Trophoblast cell (in vitro differentiated cells and primary cell): Measurements from ENCODE around the gene ZFAND5.

Experiments
- DNase-seq, 2 donors: peaks; one replicate each; pipeline ENCODE4 v3.0.0-alpha.2; 2016
- H2AFZ ChIP-seq: 2 replicates; pipeline ENCODE4 v1.6.1; 2013; ENCODE audit warnings: low read length, moderate library complexity, mild to moderate bottlenecking; ENCODE audit not compliant: insufficient read depth, poor library complexity
- H2AK5ac ChIP-seq: 2 replicates; pipeline ENCODE4 v1.6.1; 2013; ENCODE audit warnings: mild to moderate bottlenecking, low read length
- H2BK120ac ChIP-seq: 2 replicates; pipeline ENCODE4 v1.6.1; 2013; ENCODE audit warnings: low read length, mild to moderate bottlenecking, moderate library complexity; ENCODE audit not compliant: insufficient read depth, poor library complexity
- H2BK12ac ChIP-seq: 2 replicates; pipeline ENCODE4 v1.6.1; 2013; ENCODE audit warnings: mild to moderate bottlenecking, low read length, moderate library complexity
- H2BK5ac ChIP-seq: 2 replicates; pipeline ENCODE4 v1.6.1; 2013; ENCODE audit warnings: low read length, low read depth, moderate library complexity, mild to moderate bottlenecking; ENCODE audit not compliant: poor library complexity
- H3K14ac ChIP-seq: 2 replicates; pipeline ENCODE4 v1.6.1; 2013; ENCODE audit warnings: mild to moderate bottlenecking, low read length
- H3K18ac ChIP-seq: 2 replicates; pipeline ENCODE4 v1.6.1; 2013; ENCODE audit warnings: mild to moderate bottlenecking, low read length
- H3K23ac ChIP-seq: 2 replicates; pipeline ENCODE4 v1.6.1; 2013; ENCODE audit warnings: low read length
- H3K27ac ChIP-seq: 2 replicates; pipeline ENCODE4 v1.5.1; 2013; ENCODE audit warnings: low read depth, mild to moderate bottlenecking, inconsistent platforms, low read length, moderate library complexity
- H3K27me3 ChIP-seq: 2 replicates; pipeline ENCODE4 v1.6.1; 2013; ENCODE audit warnings: inconsistent platforms, mild to moderate bottlenecking, low read length, moderate library complexity; ENCODE audit not compliant: insufficient read depth
- H3K36me3 ChIP-seq, 2 experiments: 1 replicate in 1 of 2; 2 replicates in 1 of 2; pipeline ENCODE4 v1.6.1; 2013; ENCODE audit warnings: low read length in 2 of 2, mild to moderate bottlenecking in 2 of 2, moderate library complexity in 1 of 2; ENCODE audit not compliant: insufficient read depth in 2 of 2, control insufficient read depth in 1 of 2
- H3K4ac ChIP-seq: 2 replicates; pipeline ENCODE4 v1.6.1; 2013; ENCODE audit warnings: low read depth, mild to moderate bottlenecking, low read length, moderate library complexity
- H3K4me1 ChIP-seq, 2 experiments: 1 replicate in 1 of 2; 2 replicates in 1 of 2; pipeline ENCODE4 v1.6.1; 2013; ENCODE audit warnings: low read length in 2 of 2, mild to moderate bottlenecking in 2 of 2, moderate library complexity in 1 of 2; ENCODE audit not compliant: insufficient read depth in 2 of 2, control insufficient read depth in 1 of 2
- H3K4me2 ChIP-seq: 2 replicates; pipeline ENCODE4 v1.6.1; 2013; ENCODE audit warnings: inconsistent platforms, mild to moderate bottlenecking, low read length, moderate library complexity
- H3K4me3 ChIP-seq: 2 replicates; pipeline ENCODE4 v1.5.1; 2013; ENCODE audit warnings: mild to moderate bottlenecking, low read depth, low read length, inconsistent platforms
- H3K79me1 ChIP-seq: one replicate; pipeline ENCODE4 v1.6.1; 2013; ENCODE audit warnings: low read length
- H3K79me2 ChIP-seq: 2 replicates; pipeline ENCODE4 v1.6.1; 2013; ENCODE audit warnings: low read length, mild to moderate bottlenecking; ENCODE audit not compliant: control insufficient read depth, insufficient read depth, poor library complexity
- H3K9ac ChIP-seq: 2 replicates; pipeline ENCODE4 v1.6.1; 2013; ENCODE audit warnings: mild to moderate bottlenecking, low read length
- H3K9me3 ChIP-seq: 2 replicates; pipeline ENCODE4 v1.6.1; 2013; ENCODE audit warnings: low read depth, mild to moderate bottlenecking, control low read depth, inconsistent platforms, low read length; ENCODE audit not compliant: insufficient read depth
- H4K12ac ChIP-seq: 2 replicates; pipeline ENCODE4 v1.6.1; 2013; ENCODE audit warnings: low read depth, mild to moderate bottlenecking, low read length, moderate library complexity
- H4K8ac ChIP-seq: 2 replicates; pipeline ENCODE4 v1.6.1; 2013; ENCODE audit warnings: low read depth, mild to moderate bottlenecking, low read length, moderate library complexity
- H4K91ac ChIP-seq: one replicate; pipeline ENCODE4 v1.6.1; 2013; ENCODE audit warnings: low read depth, mild to moderate bottlenecking, low read length, moderate library complexity
- WGBS: extraction: QIAGEN DNeasy Blood & Tissue Kit; methylation state at CpG from one replicate; pipeline ENCODE4 v1.1.7; 2013; ENCODE audit warnings: missing lambda C conversion rate; ENCODE audit not compliant: insufficient read length, insufficient coverage; ENCODE audit errors: extremely low coverage; 5-methylcytosine and 5-hydroxymethylcytosine counted together

ZFAND5 gene

GRCh38 chr9:72346333-72346732 is 18.7 kb downstream of the ZFAND5 start:
- H3K36me3 ChIP-seq, result no peaks in the 10 kb centered on the region
- H3K23ac ChIP-seq, result no peak overlapping the region
- no peak overlapping the region for H3K4ac ChIP-seq
- WGBS, result no CpG with 5 or more reads among the region's 1 CpG
- no peak overlapping the region for H2BK5ac ChIP-seq
- no peak overlapping the region for H3K4me2 ChIP-seq
- no peak overlapping the region for H3K18ac ChIP-seq
- no peak overlapping the region for H2BK12ac ChIP-seq
- H3K4me1 ChIP-seq, result no peaks in the 10 kb centered on the region
- no peak overlapping the region for H3K14ac ChIP-seq
- no peak overlapping the region for H2AK5ac ChIP-seq
- H3K4me3 ChIP-seq, result no peak overlapping the region
- H2AFZ ChIP-seq, result no peak overlapping the region
- H2BK120ac ChIP-seq, result no peak overlapping the region
- no peak for DNase-seq
- H3K9me3 ChIP-seq, result no peaks in the 10 kb centered on the region
- H3K79me2 ChIP-seq, result no peaks in the 10 kb centered on the region
- no peak overlapping the region for H4K91ac ChIP-seq
- no peaks in the 10 kb centered on the region for H3K27me3 ChIP-seq
- H4K8ac ChIP-seq, result no peak overlapping the region
- H4K12ac ChIP-seq, result no peak overlapping the region
- H3K27ac ChIP-seq, result no peak overlapping the region
- H3K79me1 ChIP-seq, result no peaks in the 10 kb centered on the region
- H3K9ac ChIP-seq, result no peak overlapping the region

DNA sequence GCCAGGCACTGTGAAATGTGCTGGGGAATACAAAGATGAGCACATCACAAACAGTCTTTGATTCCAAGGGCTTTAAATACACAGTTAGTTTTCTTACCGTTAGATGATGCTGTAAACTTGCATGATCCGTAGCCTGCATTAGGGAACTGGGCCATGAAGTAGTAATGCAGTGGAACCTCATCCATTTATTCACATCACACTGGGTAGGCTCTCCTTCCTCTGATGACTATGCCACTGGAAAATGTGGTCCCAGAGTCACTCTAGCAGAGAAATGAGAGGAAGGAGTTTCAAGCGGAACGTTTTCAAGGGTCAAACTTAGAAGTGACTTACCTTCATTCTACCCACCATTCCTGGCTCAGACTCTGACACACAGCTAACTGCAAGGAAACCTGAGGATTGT is 26.4 kb downstream of the ZFAND5 start:
- Histone ChIP-seq H3K4me3 (no peak overlapping the region), H4K12ac (no peak overlapping the region), H3K9ac (no peak overlapping the region), H3K4me1 (no peaks in the 10 kb centered on the region), H3K79me1 (no peaks in the 10 kb centered on the region), H3K27ac (no peak overlapping the region), H2BK12ac (no peak overlapping the region), H3K36me3 (no peaks in the 10 kb centered on the region), H3K79me2 (no peaks in the 10 kb centered on the region), H3K18ac (no peak overlapping the region), H2AFZ (no peak overlapping the region), H3K4me2 (no peak overlapping the region), H2AK5ac (no peak overlapping the region), H2BK5ac (no peak overlapping the region), H4K91ac (no peak overlapping the region), H4K8ac (no peak overlapping the region), H3K23ac (no peak overlapping the region), H3K4ac (no peak overlapping the region), H3K27me3 (no peaks in the 10 kb centered on the region), H2BK120ac (no peak overlapping the region), H3K14ac (no peak overlapping the region), H3K9me3 (no peaks in the 10 kb centered on the region)
- WGBS, result no CpG with 5 or more reads among the region's 4 CpGs
- no peak for DNase-seq

DNA sequence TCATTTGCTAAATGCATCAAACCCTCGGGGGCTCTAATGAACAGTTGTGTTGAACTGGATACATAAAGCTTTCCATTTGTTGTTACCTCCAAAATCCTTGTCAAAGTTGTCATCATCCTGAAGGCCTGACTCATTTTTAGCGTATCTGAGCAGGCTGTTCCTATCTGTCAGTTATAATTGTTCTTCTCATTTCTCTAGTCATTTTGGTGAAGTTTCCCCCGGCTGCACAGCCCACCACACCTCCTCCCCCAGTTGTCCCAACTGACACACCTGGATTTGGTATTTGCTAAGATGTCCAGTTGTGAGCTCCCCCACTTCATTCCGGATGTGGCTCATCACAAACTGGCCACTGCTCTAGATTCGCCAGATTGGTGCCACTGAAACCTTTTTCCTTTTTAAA is 27.7 kb downstream of the ZFAND5 start:
- H3K9me3 ChIP-seq, result no peaks in the 10 kb centered on the region
- no peak overlapping the region for H2BK12ac ChIP-seq
- DNase-seq, result no peak
- H3K27me3 ChIP-seq, result no peaks in the 10 kb centered on the region
- no CpG with 5 or more reads among the region's 5 CpGs for WGBS
- no peak overlapping the region for H2BK120ac ChIP-seq
- H3K18ac ChIP-seq, result no peak overlapping the region
- H3K36me3 ChIP-seq, result no peaks in the 10 kb centered on the region
- no peak overlapping the region for H2AFZ ChIP-seq
- no peak overlapping the region for H3K23ac ChIP-seq
- H3K4ac ChIP-seq, result no peak overlapping the region
- no peak overlapping the region for H4K8ac ChIP-seq
- no peak overlapping the region for H2BK5ac ChIP-seq
- no peak overlapping the region for H2AK5ac ChIP-seq
- no peak overlapping the region for H4K12ac ChIP-seq
- H3K79me1 ChIP-seq, result no peaks in the 10 kb centered on the region
- no peak overlapping the region for H3K4me2 ChIP-seq
- H3K4me1 ChIP-seq, result no peaks in the 10 kb centered on the region
- no peak overlapping the region for H3K27ac ChIP-seq
- H3K4me3 ChIP-seq, result no peak overlapping the region
- no peak overlapping the region for H4K91ac ChIP-seq
- H3K9ac ChIP-seq, result no peak overlapping the region
- H3K79me2 ChIP-seq, result no peaks in the 10 kb centered on the region
- H3K14ac ChIP-seq, result no peak overlapping the region

DNA sequence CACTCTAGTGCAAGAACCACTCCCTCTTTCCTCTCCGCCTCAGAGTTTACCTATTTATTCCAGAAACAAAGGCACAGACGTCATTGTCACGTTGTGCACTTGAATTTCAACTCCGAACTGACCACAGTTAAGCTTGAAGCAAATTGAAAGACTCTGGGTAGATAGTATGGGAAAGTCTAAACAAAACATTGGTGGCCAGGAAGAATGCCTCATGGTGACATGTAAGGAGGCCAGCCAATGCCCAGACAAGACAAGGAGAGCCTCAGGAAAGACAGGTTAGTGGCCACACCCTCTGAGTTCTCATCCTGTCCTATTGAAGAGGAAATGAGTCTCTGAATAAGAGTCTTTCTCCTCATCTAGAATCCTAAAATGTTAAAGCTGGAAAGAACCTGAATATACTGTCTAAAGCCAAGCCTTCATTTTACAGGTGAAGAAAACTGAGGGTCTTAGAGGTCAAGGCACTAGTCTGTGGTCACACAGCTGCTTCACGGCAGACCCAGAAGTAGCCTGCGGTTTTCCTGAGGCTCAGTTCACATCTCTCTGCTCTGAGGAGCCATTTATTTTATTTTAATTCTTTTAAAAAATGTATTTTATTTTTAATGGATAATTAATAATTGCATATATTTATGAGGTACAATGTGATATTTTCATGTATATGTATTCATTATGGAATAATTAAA is 30.2 kb downstream of the ZFAND5 start:
- H3K4me2 ChIP-seq, result no peak overlapping the region
- H3K79me1 ChIP-seq, result no peaks in the 10 kb centered on the region
- no peaks in the 10 kb centered on the region for H3K36me3 ChIP-seq
- H3K14ac ChIP-seq, result no peak overlapping the region
- no peak overlapping the region for H3K4me3 ChIP-seq
- no peak overlapping the region for H3K27ac ChIP-seq
- H3K9me3 ChIP-seq, result no peaks in the 10 kb centered on the region
- H2BK120ac ChIP-seq, result no peak overlapping the region
- no peaks in the 10 kb centered on the region for H3K4me1 ChIP-seq
- no peak overlapping the region for H3K23ac ChIP-seq
- no peak for DNase-seq
- H2BK12ac ChIP-seq, result no peak overlapping the region
- no peak overlapping the region for H2BK5ac ChIP-seq
- no peak overlapping the region for H3K18ac ChIP-seq
- no peaks in the 10 kb centered on the region for H3K79me2 ChIP-seq
- no peak overlapping the region for H3K4ac ChIP-seq
- no peak overlapping the region for H2AFZ ChIP-seq
- H3K27me3 ChIP-seq, result no peaks in the 10 kb centered on the region
- WGBS, result no CpG with 5 or more reads among the region's 6 CpGs
- H4K12ac ChIP-seq, result no peak overlapping the region
- no peak overlapping the region for H4K91ac ChIP-seq
- H3K9ac ChIP-seq, result no peak overlapping the region
- no peak overlapping the region for H2AK5ac ChIP-seq
- H4K8ac ChIP-seq, result no peak overlapping the region
